Limb (tissue), 2 donors: ENCODE measurements around the gene AAMP.

Experiments used
- DNase-seq, 2 donors: peaks; one replicate each; pipeline ENCODE4 v3.0.0-alpha.2; 2016; ENCODE audit errors: extremely low spot score in 2 of 2

Gene AAMP

DNA sequence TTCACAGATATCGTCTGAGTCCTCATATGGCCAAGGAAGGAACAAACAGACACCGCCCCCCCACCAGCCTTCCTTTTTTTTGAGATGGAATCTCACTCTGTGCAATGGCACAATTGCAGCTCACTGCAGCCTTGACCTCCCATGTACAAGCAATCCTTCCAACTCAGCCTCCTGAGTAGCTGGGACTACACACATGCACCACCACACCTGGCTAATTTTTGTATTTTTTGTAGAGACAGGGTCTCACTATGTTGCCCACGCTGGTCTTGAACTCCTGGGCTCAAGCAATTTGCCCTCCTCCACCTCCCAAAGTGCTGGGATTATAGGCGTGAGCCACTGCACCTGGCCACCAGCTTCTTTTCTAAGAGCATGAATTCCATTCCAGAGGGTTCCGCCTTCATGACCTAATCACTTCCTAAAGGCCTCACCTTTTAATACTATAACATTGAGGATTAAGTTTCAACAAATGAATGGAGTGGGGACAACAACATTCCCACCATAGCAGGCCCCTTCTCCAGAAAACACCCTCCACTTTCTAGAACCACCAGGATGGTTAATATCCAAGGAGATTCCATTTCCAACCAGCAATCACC, 24.6 kb upstream of the AAMP start:
- DNase-seq: no peak

DNA sequence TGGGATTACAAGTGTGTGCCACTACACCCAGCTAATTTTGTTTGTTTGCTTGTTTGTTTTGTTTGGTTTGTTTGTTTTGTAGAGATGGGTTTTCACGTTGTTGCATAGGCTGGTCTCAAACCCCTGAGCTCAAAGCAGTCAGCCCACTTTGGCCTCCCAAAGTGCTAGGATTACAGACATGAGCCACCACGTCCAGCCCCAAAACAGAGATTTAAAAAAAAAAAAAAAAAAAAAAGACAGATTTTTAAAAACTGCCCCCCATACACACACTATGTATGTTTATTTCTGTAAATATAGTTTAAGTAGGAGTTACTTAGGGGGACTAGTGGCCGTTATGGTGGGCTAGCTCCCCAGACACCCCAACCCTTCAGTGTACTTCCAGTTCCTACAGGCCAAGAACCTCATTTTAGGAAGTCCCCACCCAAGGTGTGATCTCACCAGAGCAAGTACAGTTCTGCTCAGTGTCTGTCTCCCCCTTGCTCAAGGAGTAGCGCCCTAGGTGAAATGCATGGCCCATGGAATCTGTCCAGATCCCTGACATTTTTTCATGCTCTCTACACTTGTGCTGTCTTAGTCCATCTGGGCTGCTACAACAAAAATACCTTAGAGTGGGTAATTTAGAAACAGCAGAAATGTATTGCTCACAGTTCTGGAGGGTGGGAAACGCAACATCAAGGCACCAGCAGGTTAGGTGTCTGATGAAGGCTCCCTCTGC, 23.9 kb upstream of the AAMP start:
- DNase-seq: no peak

DNA sequence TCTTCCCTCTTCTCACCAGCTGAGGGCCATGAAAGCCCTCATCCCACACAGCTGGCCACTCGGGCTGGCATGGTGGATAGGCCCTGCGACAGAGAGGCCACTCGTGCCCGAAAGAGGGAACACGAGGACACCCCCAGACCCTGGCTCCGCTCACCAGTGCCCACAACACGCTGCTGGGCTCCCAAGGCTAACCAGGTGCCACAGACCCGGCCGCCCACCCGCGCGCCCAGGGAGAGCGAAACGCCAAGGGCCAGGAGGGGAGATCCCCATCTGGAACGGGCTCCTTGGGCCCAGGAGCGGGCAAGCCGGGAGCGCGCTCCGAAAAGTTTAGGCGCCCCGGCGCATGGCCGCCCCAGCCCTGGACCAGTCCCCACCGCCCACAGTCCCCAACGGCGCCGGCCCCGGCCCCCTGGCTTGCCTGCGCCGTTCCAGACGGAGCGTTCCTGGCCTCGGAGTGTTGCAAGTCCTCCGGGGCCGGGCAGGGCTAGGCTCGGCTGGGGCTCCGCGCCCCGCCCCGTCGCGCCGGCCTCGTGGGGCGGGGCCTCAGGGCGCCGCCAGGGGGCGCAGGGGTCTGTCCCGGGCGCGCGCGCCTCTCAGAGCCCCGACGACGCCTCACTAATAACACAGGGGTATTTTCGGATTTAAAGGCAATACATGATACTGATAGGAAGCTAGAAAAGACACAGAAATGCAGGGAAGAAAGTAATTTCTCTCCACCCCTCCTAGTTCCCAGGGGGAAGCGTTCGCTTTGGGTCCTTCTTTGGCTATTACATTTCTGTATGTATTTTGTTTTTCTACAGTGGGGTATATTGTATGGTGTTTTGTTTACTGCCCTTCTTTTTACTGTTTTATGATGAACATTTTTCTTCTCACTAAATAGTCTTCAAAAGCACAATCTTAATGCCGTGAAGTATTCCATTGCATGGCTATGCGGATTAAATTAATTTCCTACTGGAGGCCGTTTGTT, 22.4 kb upstream of the AAMP start, which contains the start of gene TMBIM1:
Gene TMBIM1, minus strand, starts transcription at position 456 of the 967 bp plus-strand sequence. CDS start 10,362 bp downstream, outside the sequence.
- peak; percentile 84 to 89 for DNase-seq

DNA sequence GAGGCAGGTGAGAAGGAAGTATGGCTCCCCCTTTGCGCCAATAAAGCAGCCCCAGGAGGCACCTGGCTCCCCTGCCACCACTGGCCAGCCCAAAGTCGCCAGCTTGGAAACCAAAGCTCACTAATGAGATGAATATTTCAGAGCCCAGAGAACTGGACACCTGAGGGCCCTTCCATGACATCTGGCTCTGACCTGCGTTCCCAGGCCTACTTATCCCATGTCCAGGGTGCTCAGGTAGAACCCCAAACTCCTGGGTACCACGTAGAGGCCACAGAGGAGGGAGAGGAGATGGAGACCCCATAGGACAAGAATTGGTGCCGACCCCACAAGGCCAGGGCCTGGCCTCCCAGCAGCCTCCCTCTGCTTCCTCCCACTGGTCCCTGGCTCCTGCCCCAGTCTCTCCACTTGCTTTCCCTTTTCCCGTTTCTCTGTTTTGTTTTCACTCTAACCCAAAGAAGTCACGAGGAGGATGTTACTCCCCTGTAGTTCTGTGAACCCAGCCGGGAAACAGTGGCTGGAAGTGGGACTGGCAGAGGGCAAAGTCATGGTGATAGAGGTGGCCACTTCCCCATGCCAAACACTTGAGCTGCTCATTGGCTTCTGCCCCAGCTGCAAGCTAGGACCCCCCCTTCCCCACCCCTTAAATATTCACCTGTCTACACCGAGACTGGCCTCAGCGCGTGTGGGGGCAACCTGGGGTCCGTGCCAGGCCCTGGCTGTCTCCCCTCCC, 21.5 kb upstream of the AAMP start:
- no peak for DNase-seq

DNA sequence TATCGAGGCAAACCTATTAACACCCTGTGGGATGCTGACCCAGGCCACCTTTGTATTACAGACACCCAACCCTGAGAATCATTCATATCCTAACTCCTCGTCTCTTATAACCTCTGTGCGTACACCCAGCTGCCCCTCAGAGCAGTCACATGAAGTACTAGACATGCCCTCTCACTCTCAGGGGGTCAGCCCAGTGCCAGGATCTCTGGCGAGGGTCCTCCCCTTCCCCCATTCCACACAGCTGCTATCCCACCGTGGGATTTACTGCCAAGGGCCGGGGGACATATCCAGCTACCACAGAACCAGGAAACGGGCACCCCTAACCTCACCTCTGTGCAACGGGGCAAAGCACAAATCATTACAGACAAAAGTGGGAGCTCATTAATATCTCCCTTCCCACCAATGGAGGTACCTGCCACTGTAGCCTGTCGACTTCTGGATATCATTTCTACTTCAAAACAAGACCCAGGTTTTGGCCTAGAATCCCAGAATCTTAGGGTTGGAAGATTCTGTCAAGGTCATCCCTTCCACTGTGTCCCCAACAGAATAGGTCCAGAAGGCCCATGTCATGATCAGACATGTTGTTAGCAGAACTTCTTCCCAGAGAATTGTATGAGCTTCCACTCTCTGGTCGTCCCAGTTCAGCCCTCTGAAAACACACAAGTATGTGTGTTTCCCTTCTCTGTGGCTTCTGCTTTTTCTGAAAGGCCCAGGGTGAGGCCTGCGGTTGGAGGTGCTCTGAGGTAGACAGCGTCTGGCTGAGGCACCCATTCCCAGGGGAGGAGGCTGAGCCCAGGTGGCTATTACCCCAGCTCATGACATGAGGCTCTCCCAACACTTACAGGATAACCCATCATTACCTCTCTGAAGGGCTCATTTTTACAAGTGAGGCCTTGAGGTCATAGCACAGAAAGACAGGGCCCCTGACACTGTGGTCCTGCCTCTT, 20.7 kb upstream of the AAMP start:
- no peak for DNase-seq

DNA sequence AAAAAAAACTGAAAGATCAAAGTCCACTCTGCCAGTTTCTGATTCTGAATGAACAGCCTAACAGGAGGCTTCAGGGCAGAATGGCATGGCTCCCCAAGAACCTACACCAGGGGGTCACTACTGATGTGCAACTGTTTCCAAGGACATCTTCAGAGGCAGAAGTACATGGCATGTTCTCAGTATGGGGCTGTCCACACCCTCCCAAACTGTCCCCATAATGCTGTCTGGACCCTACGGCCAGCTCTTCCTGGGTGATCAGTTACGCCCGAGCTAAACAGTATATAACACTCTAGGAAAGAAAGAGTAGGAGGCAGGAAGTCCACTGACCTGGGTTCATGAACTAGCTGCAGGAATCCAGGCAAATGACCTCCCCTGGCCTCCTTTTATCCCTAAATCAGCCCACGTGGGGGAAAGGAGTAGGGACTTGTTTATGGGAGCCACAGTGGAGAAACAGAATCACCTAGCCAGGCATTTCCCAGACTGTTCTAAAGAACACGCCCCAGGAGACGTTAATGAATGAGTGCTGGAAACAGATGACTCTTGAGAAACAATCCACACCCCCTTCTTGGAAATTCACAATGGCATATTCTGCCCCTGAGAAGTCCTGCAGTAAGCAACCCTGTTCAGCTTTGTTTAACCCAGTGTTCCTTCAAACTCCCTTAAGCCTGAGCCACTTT, 19.8 kb upstream of the AAMP start:
- no peak for DNase-seq

DNA sequence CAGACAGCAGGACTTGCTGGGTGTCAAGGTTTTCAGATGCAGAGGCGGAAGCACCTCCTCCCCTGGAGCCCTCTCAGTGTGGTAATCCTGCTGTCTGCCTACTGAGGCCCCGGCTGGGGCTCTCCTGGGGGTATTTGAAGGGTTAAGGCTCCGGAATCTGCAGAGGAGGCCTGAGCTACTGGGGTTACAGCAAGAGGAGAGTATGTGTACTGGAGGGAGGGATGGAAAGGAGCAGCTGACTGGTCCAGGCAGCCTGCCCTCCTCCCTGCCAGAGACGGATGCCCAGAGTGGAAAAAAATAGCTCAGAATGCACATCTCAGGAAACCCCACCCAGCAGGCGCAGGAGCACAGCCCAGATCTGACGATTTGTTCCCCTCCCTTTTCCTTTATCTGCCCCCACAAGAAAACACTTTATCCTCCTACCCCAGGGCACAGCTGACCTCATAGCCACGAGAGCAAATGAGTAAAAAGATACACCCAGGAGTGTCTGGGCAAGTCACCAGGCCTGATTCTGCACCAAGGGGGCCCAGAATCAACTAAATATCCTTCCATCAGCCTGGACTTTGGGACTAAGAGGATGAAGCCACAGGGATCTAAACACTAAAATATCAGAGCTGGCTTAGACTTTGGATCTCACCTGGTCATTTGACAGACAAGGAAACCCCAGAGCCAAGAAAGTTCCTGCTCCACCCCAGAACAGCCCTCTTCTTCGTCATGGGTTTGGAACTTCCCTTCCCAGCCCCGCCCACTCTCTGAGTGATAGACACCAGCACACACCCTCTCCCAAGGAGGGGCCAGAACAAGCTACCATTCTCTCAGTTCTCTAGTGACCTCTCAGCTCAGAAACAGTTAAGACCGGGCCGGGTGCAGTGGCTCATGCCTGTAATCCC, 16.9 kb upstream of the AAMP start:
- peak; percentile 85 to 92 for DNase-seq

DNA sequence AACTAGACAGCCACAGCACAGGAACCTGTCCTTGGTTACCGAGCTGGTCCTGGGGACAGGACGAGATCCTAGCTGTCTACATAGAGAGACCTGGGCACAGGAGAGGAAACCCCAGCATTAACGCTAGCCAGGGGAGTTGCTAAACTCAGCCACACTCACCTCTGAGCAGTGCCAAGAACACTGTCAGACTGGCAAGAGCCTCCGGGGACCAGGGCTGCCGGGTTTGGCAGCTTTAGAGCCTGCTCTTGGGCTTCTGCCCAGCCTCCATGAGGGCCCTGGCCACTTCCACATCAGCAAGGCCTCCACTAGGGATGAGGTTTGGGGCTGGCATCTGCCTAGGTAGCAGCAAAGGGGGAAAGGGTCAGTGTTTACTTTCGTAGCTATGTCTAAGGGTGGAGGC, 15.7 kb upstream of the AAMP start:
- DNase-seq: no peak

DNA sequence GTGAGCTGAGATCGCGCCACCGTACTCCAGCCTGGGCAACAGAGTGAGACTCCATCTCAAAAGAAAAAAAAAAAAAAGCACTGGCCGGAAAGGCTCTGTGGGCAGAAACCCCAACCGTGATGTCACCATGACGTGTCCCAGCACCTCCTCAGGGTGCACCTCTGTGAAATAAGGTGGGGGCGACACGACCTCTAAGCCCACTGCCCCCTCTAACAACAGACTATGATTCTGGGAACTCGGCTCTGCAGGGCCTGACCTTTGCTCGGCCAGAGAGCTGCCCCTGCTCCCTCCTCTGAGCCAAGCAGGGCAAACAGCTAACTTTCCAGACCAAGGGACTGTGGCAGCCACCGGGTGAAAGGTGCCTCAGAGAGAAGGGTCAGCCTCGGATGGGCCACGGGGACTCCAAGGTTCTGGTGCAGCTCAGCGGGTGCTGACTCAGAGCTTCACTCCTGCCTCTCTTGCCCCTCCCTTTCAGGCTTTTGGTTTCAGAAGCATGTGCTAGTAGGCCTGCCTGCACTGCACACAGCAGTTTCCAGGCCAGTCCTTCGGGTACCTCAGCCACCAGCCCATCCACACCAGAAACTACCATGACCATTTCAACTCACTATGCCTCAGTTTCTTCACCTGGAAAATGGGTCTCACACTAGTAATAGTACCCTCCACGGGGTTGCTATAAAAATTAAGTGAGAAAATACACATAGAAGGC, 14.3 kb upstream of the AAMP start:
- DNase-seq: no peak

DNA sequence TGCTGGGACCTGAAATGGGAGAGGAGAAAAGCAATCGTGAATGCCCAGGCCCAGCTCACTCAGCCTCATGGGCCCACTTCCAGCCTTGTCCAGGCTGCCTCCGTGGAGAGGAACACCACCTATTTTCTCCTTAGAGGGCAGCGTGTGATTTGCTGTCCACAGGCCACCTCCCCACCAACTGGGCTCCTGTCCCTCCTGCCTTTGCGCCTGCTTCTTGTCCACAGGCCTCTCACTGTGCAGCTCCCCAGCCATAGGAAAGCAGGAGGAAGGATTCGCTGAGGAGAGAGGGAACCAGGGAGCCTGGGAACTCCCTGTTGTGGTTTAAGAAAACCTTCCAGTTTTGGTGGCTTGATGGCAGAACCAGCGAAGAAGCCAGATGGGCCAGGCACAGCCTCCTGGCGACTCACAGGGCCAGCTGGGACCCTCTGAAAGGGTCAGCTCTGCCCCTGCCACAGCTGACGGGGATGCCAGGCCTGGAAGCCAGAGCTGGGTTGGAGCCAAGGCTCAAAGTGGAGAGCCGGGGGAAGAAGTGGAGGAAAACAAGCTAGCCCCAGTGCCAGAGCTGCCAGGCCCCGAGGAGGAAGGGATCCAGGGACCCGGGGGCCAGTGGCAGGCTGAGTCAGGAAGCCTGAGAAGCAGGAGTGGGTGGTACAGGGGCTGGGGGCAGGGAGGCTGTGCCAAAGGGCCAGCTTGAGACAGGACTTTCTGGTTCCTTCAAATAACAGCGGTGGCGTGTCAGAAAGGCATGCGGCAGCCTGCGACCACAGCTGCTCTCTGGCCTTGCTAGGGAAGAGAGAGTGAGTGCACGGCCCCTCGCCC, 12.4 kb upstream of the AAMP start:
- DNase-seq: no peak

DNA sequence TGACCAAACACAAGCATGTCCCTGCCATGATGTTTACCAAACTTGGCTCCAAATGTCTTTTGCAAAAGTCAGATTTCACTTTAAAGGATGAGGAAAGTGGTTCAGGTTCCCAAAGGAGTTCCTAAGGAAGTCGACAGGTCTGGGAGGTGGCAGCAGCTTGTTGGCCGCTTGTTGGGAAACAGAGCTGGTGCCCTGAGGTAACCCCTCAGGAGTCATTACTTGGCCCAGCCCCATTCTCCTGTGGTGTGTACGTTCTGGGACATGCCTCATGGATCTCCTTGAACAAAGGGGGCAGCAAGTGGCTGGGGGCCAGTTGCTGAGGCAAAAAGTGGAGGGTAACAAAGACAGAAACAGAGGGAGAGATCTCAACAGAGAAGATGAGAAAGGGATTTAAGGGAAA, 11.5 kb upstream of the AAMP start:
- DNase-seq: no peak

DNA sequence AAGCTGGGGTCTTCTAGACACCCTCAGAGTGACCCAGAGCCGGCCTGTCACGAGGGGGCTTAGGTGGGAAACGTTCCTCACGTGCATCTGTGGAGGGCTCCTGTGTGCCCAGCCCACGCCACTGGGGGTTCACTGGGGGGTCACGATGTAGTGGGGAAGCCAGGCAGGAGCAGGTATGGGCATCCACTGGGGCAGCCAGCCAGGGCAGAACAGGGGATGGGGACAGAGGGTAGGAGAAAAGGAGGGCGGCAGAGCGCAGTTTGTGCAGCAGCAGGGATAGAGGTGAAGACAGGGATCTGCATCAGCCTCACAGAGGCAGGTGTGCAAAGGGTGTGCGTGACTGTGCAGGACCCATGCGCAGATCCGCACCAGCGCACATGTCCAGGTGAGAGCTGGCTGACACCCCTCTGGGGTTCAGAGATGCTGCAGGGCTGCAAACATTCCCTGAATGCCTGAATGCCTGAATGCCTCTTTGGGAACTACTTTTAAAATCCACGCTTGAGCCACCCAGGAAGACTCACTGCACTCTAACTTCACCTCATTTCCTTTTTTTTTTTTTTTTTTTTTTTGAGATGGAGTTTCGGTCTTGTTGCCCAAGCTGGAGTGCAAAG, 10.4 kb upstream of the AAMP start:
- no peak for DNase-seq

DNA sequence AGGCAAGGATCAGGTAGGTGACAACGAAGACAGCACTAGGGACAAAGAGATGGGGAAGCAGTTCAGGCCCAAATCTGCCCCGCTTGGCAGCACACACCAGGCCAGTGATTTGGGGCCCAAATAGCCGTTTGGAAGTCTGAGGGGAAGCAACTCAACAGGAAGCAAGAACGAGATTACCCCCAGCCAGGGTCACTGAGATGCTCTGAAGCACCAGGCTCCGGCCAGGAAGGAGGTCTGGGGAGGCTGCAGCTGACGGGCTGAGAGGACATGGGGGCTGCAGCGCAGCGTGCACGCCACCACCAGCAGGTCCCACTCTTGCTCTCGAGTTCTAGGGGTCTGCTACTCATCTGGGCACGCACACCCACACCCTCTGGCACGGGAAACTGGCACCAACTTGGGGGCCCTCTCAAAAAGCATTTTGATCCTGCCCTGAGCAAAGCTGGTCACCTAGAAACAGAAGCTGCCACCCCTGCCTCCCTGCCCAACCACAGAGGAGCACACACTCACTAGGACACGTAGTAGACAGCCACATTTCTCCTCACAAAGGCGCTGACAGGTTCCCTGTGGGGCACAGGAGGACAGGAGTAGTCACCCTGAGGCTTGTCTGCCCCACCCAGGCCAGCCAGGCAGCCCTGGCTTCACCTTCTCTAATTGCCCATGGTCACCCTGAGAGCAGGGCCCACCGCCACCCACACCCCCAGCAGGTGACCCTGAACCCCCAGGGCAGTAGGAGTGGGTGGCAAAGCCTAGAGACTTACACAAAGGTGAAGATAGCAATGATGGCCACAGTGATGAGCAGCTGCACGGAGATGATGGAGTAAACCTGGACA, 8.8 kb upstream of the AAMP start:
- DNase-seq: no peak

DNA sequence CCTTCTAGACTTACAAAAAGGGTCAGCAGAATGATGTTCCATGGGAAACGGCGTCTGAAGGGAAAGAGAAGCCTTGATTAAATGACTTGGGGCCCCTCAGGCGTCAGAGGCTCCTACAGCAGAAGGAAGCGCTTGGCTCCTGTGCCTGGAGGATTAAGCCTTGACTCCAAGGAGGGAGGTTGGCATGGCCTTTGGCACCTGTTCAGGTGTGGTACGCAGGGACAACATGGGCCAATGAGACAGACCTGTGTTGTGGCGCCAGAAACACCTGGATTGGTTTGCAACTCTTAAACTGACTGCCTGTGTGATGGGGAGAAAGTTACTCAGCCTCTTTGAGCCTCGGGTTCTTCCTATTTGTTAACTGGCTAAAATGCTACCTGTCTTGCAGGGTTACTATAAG, 8.0 kb upstream of the AAMP start:
- DNase-seq: no peak

DNA sequence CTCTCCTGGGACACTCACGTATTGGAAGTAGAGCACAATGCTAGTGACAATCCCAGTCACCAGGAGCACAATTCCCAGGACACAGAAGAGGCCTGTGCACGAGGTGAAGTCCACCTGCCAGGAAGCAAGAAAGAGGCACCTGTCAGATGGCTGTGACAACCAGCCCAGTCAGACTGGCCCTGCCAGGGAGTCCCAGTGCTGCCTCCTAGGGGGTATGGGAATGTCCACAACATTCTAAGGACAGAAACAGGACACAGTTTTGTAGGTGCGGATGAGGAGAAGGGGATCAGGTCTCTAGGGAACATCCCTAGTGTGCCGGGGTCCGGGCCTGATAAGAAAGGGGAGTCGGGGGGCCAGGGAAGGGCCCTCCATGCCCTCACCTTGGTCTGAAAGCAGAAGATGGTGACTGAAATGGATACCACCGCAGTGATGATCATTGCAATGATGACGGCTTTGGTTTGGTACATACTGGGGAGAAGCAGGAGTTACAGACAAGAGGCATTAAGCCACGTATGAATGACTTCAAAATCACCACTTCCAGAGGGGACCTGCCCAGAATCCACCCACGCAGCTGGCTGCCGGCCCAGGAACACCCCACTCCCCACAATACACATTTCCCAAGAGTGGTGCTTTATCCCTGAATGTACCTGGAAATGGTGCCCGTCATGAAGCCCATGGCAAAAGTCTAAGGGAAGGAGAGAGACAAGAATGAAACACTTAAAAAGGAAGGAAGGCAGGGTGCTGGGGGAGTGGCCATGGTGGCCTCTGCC, 7.2 kb upstream of the AAMP start:
- no peak for DNase-seq
